ENCODE results near the gene SLC16A1.
"Not testable (repeated sequence)": the region's sequence is repeated elsewhere in the genome, so short reads cannot be mapped to it uniquely, and the experiment has no call there.

The SLC16A1 gene

GRCh38 chr1:112923959-112924349 lies 32.0 kb downstream of the SLC16A1 start:
- DNase-seq (ENCODE audit: low read depth): no peak

- no peak for DNase-seq (ENCODE audit: low read depth)
Measured at GRCh38 chr1:112923234-112923958, 32.6 kb downstream of the SLC16A1 start.

GRCh38 chr1:112911506-112912220 lies 44.3 kb downstream of the SLC16A1 start:
- no peak for DNase-seq (ENCODE audit: low read depth)

- no peak for DNase-seq (ENCODE audit: low read depth)
Measured at GRCh38 chr1:112909847-112910246, 46.1 kb downstream of the SLC16A1 start.

GRCh38 chr1:112906150-112906698 lies 49.8 kb downstream of the SLC16A1 start:
- DNase-seq (ENCODE audit: low read depth): no peak

- no peak for DNase-seq (ENCODE audit: low read depth)
Measured at GRCh38 chr1:112905395-112906149, 50.4 kb downstream of the SLC16A1 start.

GRCh38 chr1:112904831-112905261 lies 51.1 kb downstream of the SLC16A1 start:
- no peak for DNase-seq (ENCODE audit: low read depth)

- DNase-seq (ENCODE audit: low read depth): no peak
Measured at GRCh38 chr1:112904071-112904830, 51.7 kb downstream of the SLC16A1 start.

GRCh38 chr1:112902221-112902620 lies 53.8 kb downstream of the SLC16A1 start:
- no peak for DNase-seq (ENCODE audit: low read depth)

- DNase-seq (ENCODE audit: low read depth): no peak
Measured at GRCh38 chr1:112901387-112901786, 54.6 kb downstream of the SLC16A1 start.

- no peak for DNase-seq (ENCODE audit: low read depth)
Measured at GRCh38 chr1:112896783-112897182, 59.2 kb downstream of the SLC16A1 start.

- no peak for DNase-seq (ENCODE audit: low read depth)
Measured at GRCh38 chr1:112894561-112895011, 61.4 kb downstream of the SLC16A1 start.

- DNase-seq (ENCODE audit: low read depth): no peak
Measured at GRCh38 chr1:112894010-112894292, 62.0 kb downstream of the SLC16A1 start.

- no peak for DNase-seq (ENCODE audit: low read depth)
Measured at GRCh38 chr1:112893288-112894009, 62.5 kb downstream of the SLC16A1 start.

GRCh38 chr1:112889906-112890305 lies 66.1 kb downstream of the SLC16A1 start:
- DNase-seq (ENCODE audit: low read depth): not testable (repeated sequence)

- DNase-seq (ENCODE audit: low read depth): no peak
Measured at GRCh38 chr1:112889052-112889768, 66.8 kb downstream of the SLC16A1 start.

GRCh38 chr1:112888630-112889029 lies 67.4 kb downstream of the SLC16A1 start:
- DNase-seq (ENCODE audit: low read depth): no peak

GRCh38 chr1:112887599-112888283 lies 68.3 kb downstream of the SLC16A1 start:
- DNase-seq (ENCODE audit: low read depth): no peak

- DNase-seq (ENCODE audit: low read depth): not testable (repeated sequence)
Measured at GRCh38 chr1:112884996-112885395, 71.0 kb downstream of the SLC16A1 start.

- no peak for DNase-seq (ENCODE audit: low read depth)
Measured at GRCh38 chr1:112882271-112882744, 73.7 kb downstream of the SLC16A1 start.

All from stimulated activated CD8-positive, alpha-beta memory T cell treated with anti-CD3 and anti-CD28 coated beads, Interleukin-12 subunit alpha, Interleukin-12 subunit beta, amount 100 ng/mL, for 1 hour (primary cell).